B cell (primary cell): ENCODE results near the gene MUC21. TPM values are rescaled to one million over a fixed set of nuclear protein-coding genes. Genes with fewer than 3 reads are reported as not detected.

ENCODE experiments used
- ATAC-seq: fragments of 200-7000 bp; cut with Tn5 transposase; one replicate; pipeline ENCODE4 v1.10.0; 2021; ENCODE audit warnings: low read depth, mild to moderate bottlenecking, moderate number of reproducible peaks, moderate library complexity
- CTCF ChIA-PET: fragments of 350-600 bp; sonication (Branson Sonifier 250); formaldehyde crosslinking; loops from one replicate; lab custom pipeline; 2021; ENCODE audit warnings: antibody characterized with exemption, inconsistent platforms; lab: Charles Lee
- POLR2A ChIA-PET: fragments of 350-600 bp; sonication (Branson Sonifier 250); formaldehyde crosslinking; loops from one replicate; lab custom pipeline; 2021; ENCODE audit warnings: antibody characterized with exemption; lab: Charles Lee
- DNase-seq: peaks from one replicate; pipeline ENCODE4 v3.0.0; 2013
- H2AFZ ChIP-seq: 2 replicates; pipeline ENCODE4 v1.6.1; 2012; ENCODE audit warnings: mild to moderate bottlenecking, low read depth, low read length; ENCODE audit not compliant: insufficient read depth, poor library complexity, severe bottlenecking
- H3K27ac ChIP-seq, 2 donors: 1 replicate in 1 of 2; 2 replicates in 1 of 2; pipeline ENCODE4 v1.5.1; 2012 to 2013; ENCODE audit warnings: low read length in 2 of 2, mild to moderate bottlenecking in 2 of 2, moderate library complexity in 1 of 2
- H3K27me3 ChIP-seq, 4 experiments: fragments of 200-600 bp in 1 of 4; sonication (generic) in 1 of 4; replicated peaks in 1 of 4; 1 replicate in 2 of 4; 2 replicates in 2 of 4; pipeline versions ENCODE4 v1.6.1 to v1.7.0; 2013 to 2016; ENCODE audit warnings: low read length in 3 of 4, mild to moderate bottlenecking in 2 of 4, mixed read lengths in 1 of 4, moderate library complexity in 1 of 4; ENCODE audit not compliant: insufficient read depth in 4 of 4, control insufficient read depth in 3 of 4; ENCODE audit errors: control extremely low read depth in 1 of 4
- H3K36me3 ChIP-seq, 2 experiments: replicated peaks in 1 of 2; 1 replicate in 1 of 2; 2 replicates in 1 of 2; pipeline versions ENCODE4 v1.6.1 to v1.7.1; 2013; ENCODE audit warnings: low read length in 1 of 2; ENCODE audit not compliant: insufficient read depth in 2 of 2, control insufficient read depth in 1 of 2; ENCODE audit errors: control extremely low read depth in 1 of 2, extremely low read depth in 1 of 2
- H3K4me1 ChIP-seq, 2 donors: fragments of 200-600 bp in 1 of 2; sonication (generic) in 1 of 2; 1 replicate in 1 of 2; 2 replicates in 1 of 2; pipeline versions ENCODE4 v1.5.1 to v1.6.1; 2013 to 2017; ENCODE audit warnings: low read length in 2 of 2; ENCODE audit not compliant: control insufficient read depth in 2 of 2, insufficient read depth in 2 of 2
- H3K4me2 ChIP-seq: replicated peaks from 2 replicates; pipeline ENCODE3; 2012; ENCODE audit warnings: mild to moderate bottlenecking, low read depth, low read length; ENCODE audit not compliant: poor library complexity, severe bottlenecking
- H3K4me3 ChIP-seq, 5 experiments: fragments of 200-600 bp in 1 of 5; sonication (generic) in 1 of 5; 1 replicate in 3 of 5; 2 replicates in 2 of 5; pipeline versions ENCODE4 v1.5.1 to v1.7.0; 2011 to 2016; ENCODE audit warnings: low read length in 4 of 5, mild to moderate bottlenecking in 4 of 5, low read depth in 2 of 5, control low read depth in 1 of 5, moderate library complexity in 1 of 5; ENCODE audit not compliant: insufficient read depth in 1 of 5; ENCODE audit errors: control extremely low read depth in 1 of 5, extremely low read depth in 1 of 5
- H3K79me2 ChIP-seq: fragments of 200-600 bp; sonication (generic); one replicate; pipeline ENCODE4 v1.6.0; 2016; ENCODE audit warnings: low read length; ENCODE audit not compliant: control insufficient read depth, insufficient read depth
- H3K9ac ChIP-seq: fragments of 200-600 bp; sonication (generic); 2 replicates; pipeline ENCODE4 v1.6.1; 2017; ENCODE audit warnings: mild to moderate bottlenecking, low read length, moderate library complexity
- H3K9me3 ChIP-seq, 3 donors: one replicate each; pipeline versions ENCODE4 v1.6.1 to v1.7.1; 2013; ENCODE audit warnings: low read length in 2 of 3; ENCODE audit not compliant: control insufficient read depth in 2 of 3, insufficient read depth in 1 of 3; ENCODE audit errors: control extremely low read depth in 1 of 3
- H4K20me1 ChIP-seq: 2 replicates; pipeline ENCODE4 v1.6.0; 2012; ENCODE audit warnings: mild to moderate bottlenecking, low read length; ENCODE audit not compliant: insufficient read depth, control insufficient read depth, poor library complexity, severe bottlenecking
- H3K27ac Mint-ChIP-seq: one replicate; pipeline ENCODE4 v1.8.0; 2021; ENCODE audit warnings: mixed read lengths
- H3K27me3 Mint-ChIP-seq: one replicate; pipeline ENCODE4 v1.8.0; 2021; ENCODE audit warnings: mixed read lengths
- H3K4me1 Mint-ChIP-seq: one replicate; pipeline ENCODE4 v1.8.0; 2021; ENCODE audit warnings: mixed read lengths
- H3K4me3 Mint-ChIP-seq: one replicate; pipeline ENCODE4 v1.8.0; 2021; ENCODE audit warnings: mixed read lengths
- H3K9me3 Mint-ChIP-seq: one replicate; pipeline ENCODE4 v1.8.0; 2022; ENCODE audit warnings: mixed read lengths; ENCODE audit not compliant: insufficient read depth
- CTCF ChIP-seq: fragments of 200-600 bp; IDR thresholded peaks from one replicate; pipeline ENCODE4 v1.8.0; 2022; ENCODE audit warnings: antibody characterized with exemption, mild to moderate bottlenecking
- EZH2 ChIP-seq: IDR thresholded peaks from 2 replicates; pipeline ENCODE4 v1.6.1; 2012; ENCODE audit warnings: borderline replicate concordance, low read depth, mild to moderate bottlenecking, moderate library complexity, low read length; ENCODE audit not compliant: insufficient read depth, poor library complexity, severe bottlenecking
- WGBS: methylation state at CpG from one replicate; pipeline ENCODE4 v1.1.5; 2013; ENCODE audit warnings: missing lambda C conversion rate; ENCODE audit not compliant: insufficient coverage; 5-methylcytosine and 5-hydroxymethylcytosine counted together
- intact Hi-C: fragments of 100-400 bp; cut with micrococcal nuclease; formaldehyde crosslinking; loops from one replicate; pipeline ENCODE4 v1.10.0; 2022
- polyA plus RNA-seq: library from polyadenylated mRNA; depleted of rRNA; stranded (reverse); fragments of >200 nt; gene quantifications from 2 replicates; pipeline ENCODE4 v1.2.3, GENCODE V29; 2012
- total RNA-seq, 2 donors: library from RNA; stranded (reverse); fragments of 120-200 nt in 1 of 2; gene quantifications; 1 replicate in 1 of 2; 2 replicates in 1 of 2; pipeline versions ENCODE4 v1.2.3 to v1.2.4, GENCODE V29; 2013 to 2022

The MUC21 gene
- total and polyA plus RNA-seq, 2 donors (not counting 1 experiment from before 2014, with no cell fraction given) = not detected

DNA sequence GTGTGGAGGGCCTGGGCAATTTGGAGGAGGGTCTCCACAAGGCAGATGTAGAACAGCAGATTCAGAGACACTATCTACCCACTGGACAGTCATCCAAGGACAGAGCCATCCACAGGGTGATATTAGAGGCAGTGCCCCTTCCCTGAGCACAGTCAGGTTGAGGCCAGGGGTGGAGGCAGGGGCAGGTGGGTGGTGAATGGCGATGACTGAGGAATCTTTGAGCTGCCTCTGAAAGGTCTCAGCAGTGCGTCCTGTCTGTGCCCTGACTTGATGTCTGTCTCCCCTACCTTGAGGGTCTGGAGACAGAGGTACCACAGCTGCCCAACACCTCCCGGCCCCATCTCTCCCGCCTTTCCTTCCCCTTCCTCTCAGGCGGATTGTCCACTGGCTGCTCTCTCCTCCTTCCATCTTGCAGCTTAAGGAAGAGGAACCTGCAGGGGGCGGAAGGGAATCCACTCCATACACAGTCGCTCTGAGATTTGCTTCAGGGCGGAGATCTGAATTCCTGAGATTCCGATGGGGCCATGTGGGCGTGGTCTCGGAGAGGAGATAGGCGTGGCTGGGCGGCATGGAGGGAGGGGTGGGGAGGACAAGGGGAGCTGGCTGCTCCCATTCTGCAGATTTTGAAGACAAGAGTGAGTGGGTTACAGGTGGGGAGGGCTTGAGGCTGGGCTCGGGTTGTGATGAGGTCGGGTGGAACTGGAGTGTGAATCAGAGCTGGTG is 41.0 kb upstream of the MUC21 start:
- Histone ChIP-seq H2AFZ (no peak overlapping the region), H3K9me3 (no peaks in the 10 kb centered on the region), H3K27me3 (peaks cover 0 to 59% (median 18%) of the 10 kb centered on the region in 4 experiments), H3K4me3 (no peak overlapping the region), H3K9ac (no peak overlapping the region), H3K79me2 (no peaks in the 10 kb centered on the region), H3K4me1 (no peaks in the 10 kb centered on the region), H3K4me2 (no peak overlapping the region), H3K36me3 (no peaks in the 10 kb centered on the region), H4K20me1 (no peaks in the 10 kb centered on the region), H3K27ac (no peak overlapping the region)
- POLR2A ChIA-PET = no interaction called here
- Mint-ChIP-seq H3K27ac (no peak overlapping the region), H3K4me3 (no peak overlapping the region), H3K4me1 (no peaks in the 10 kb centered on the region), H3K9me3 (no peaks in the 10 kb centered on the region), H3K27me3 (peaks cover 47% of the 10 kb centered on the region)
- CTCF ChIA-PET = no interaction called here
- ATAC-seq = no peak
- intact Hi-C loops = no loop called here
- 17% methylated on average over 13 of the region's 15 CpGs for WGBS
- DNase-seq = no peak
- no peak for TF ChIP-seq EZH2
- TF ChIP-seq CTCF = no peak

DNA sequence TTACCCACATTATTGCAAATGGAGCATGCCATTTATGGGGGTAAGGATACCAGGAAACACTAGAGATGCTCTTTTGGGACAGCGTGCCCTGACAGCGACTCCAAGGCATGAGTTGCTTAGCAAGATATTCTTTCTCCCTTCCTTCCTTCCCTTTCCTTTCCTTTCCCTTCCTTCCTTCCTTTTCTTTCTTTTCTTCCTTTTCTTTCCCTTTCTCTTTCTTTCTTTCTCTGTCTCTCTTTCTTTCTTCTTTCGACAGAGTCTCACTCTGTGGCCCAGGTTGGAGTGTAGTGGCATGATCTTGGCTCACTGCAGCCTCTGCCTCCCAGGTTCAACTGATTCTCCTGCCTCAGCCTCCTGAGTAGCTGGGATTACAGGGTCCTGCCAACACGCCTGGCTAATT is 39.5 kb upstream of the MUC21 start:
- Mint-ChIP-seq H3K27me3 (peaks cover 60% of the 10 kb centered on the region), H3K4me1 (no peaks in the 10 kb centered on the region), H3K9me3 (no peaks in the 10 kb centered on the region), H3K4me3 (no peak overlapping the region), H3K27ac (no peak overlapping the region)
- H3K36me3 ChIP-seq = no peaks in the 10 kb centered on the region
- no peaks in the 10 kb centered on the region for H4K20me1 ChIP-seq
- no peak overlapping the region for H3K4me3 ChIP-seq
- ATAC-seq (no peak), DNase-seq (no peak)
- H3K27me3 ChIP-seq = peaks cover 0 to 68% (median 19%) of the 10 kb centered on the region in 4 experiments
- H3K4me1 ChIP-seq = no peaks in the 10 kb centered on the region
- no peak overlapping the region for H3K4me2 ChIP-seq
- no peak overlapping the region for H2AFZ ChIP-seq
- ChIA-PET POLR2A (no interaction called here), CTCF (no interaction called here)
- H3K79me2 ChIP-seq = no peaks in the 10 kb centered on the region
- WGBS = 89% methylated on average over 2 of the region's 4 CpGs
- TF ChIP-seq CTCF (no peak), EZH2 (no peak)
- H3K27ac ChIP-seq = no peak overlapping the region
- H3K9me3 ChIP-seq = no peaks in the 10 kb centered on the region
- no peak overlapping the region for H3K9ac ChIP-seq
- intact Hi-C loops = no loop called here
